ENCODE measurements around the gene CEMIP. TPM values are rescaled to one million over a fixed set of nuclear protein-coding genes. Genes with fewer than 3 reads are reported as not detected.

CEMIP gene
- total and polyA plus RNA-seq, 4 donors, result 11.6 to 257 (median 62.6) TPM

DNA sequence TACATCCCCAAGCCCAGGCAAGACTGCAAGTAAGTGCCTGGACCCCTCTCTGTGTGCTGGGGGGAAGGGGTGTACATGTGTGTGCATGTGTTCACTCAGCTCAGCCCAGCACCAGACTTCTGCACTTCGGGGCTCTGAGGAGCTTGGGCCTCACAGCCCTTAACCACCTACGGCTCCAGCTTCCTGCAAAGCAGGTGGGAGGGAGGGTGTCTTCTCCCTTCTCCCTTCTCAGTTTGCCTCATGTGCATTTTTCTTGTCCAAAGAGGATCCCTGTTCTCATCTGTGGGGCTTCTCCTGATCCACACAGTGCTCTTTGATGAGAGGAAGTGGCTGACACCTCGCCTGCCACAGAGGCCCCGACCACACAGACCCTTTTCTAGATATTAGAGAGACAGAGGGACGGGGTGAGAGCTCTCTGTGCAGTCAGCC, 141.1 kb downstream of the CEMIP start:
- no peak overlapping the region for H3K27ac ChIP-seq (ENCODE audit: low read depth, low read length)
- DNase-seq (ENCODE audit: low read depth in 4 of 6, low spot score in 6 of 6), result no peak
- peaks cover 15% of the 10 kb centered on the region for H3K36me3 ChIP-seq (ENCODE audit: control insufficient read depth, insufficient read depth, low read length)
- H3K4me1 ChIP-seq (ENCODE audit: control insufficient read depth, insufficient read depth, low read length), result no peaks in the 10 kb centered on the region
- no peaks in the 10 kb centered on the region for H3K9me3 ChIP-seq (ENCODE audit: control insufficient read depth, insufficient read depth, low read length)
- WGBS (ENCODE audit: insufficient coverage), result 89% methylated on average over 3 of the region's 5 CpGs
- no peaks in the 10 kb centered on the region for H3K27me3 ChIP-seq (ENCODE audit: control insufficient read depth, insufficient read depth, low read length)
- H3K4me3 ChIP-seq (ENCODE audit: low read depth, low read length), result no peak overlapping the region

DNA sequence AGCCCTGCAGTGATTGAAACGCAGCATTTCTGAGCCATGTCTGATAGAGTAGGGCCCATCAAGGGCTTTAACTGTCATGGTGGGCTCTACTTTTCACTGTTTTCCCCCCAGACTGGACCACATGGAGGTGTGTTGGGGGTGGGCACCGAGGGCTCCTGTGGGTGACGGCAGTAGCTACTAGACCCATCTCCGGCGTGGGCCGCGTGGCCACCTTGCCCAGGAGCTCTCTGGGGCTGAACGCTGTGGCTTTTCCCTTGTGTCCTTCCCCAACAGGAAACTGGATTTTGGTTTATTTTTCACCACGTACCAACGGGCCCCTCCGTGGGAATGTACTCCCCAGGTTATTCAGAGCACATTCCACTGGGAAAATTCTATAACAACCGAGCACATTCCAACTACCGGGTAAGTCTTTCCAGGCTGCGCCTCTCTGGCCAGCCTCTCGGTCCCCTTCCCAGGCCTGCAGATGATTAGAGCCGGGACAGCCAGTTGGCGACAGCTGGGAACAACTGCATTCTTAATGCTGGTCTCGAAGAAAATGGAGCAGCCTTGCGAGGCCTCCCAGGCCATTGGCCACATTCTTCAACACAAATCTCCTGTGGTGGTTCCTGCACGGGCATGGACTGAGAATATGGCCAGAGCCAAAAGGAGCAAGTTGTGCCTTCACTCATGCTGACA, 142.7 kb downstream of the CEMIP start:
- Histone ChIP-seq H3K4me3 (ENCODE audit: low read depth, low read length) (no peak overlapping the region), H3K36me3 (ENCODE audit: control insufficient read depth, insufficient read depth, low read length) (peaks cover 19% of the 10 kb centered on the region), H3K4me1 (ENCODE audit: control insufficient read depth, insufficient read depth, low read length) (no peaks in the 10 kb centered on the region), H3K9me3 (ENCODE audit: control insufficient read depth, insufficient read depth, low read length) (no peaks in the 10 kb centered on the region), H3K27me3 (ENCODE audit: control insufficient read depth, insufficient read depth, low read length) (no peaks in the 10 kb centered on the region), H3K27ac (ENCODE audit: low read depth, low read length) (no peak overlapping the region)
- no peak for DNase-seq (ENCODE audit: low read depth in 4 of 6, low spot score in 6 of 6)
- 92% methylated on average over 20 of the region's 20 CpGs for WGBS (ENCODE audit: insufficient coverage)

DNA sequence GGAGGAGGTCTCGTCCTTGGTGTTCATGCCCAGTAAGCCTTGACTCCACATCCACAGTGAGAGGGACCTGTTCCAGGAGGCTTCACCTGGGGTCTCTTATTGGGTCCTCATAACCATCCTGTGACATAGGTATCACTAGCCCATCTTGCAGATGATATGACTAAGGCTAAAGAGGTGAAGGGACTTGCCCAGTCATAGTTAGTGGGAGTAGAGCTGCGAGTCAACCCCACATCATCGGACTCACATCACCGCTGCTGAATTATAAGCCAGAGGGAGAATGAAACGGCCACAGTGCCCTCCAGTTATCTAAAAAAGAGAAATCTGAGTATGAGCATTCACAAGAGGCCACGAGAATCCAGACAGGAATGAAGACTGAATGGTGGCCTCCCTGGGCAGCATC, 144.5 kb downstream of the CEMIP start:
- no peaks in the 10 kb centered on the region for H3K9me3 ChIP-seq (ENCODE audit: control insufficient read depth, insufficient read depth, low read length)
- H3K27ac ChIP-seq (ENCODE audit: low read depth, low read length), result no peak overlapping the region
- DNase-seq (ENCODE audit: low read depth in 4 of 6, low spot score in 6 of 6), result no peak
- H3K36me3 ChIP-seq (ENCODE audit: control insufficient read depth, insufficient read depth, low read length), result peaks cover 19% of the 10 kb centered on the region
- WGBS (ENCODE audit: insufficient coverage), result 100% methylated on average over 6 of the region's 6 CpGs
- no peaks in the 10 kb centered on the region for H3K27me3 ChIP-seq (ENCODE audit: control insufficient read depth, insufficient read depth, low read length)
- H3K4me3 ChIP-seq (ENCODE audit: low read depth, low read length), result no peak overlapping the region
- no peaks in the 10 kb centered on the region for H3K4me1 ChIP-seq (ENCODE audit: control insufficient read depth, insufficient read depth, low read length)

DNA sequence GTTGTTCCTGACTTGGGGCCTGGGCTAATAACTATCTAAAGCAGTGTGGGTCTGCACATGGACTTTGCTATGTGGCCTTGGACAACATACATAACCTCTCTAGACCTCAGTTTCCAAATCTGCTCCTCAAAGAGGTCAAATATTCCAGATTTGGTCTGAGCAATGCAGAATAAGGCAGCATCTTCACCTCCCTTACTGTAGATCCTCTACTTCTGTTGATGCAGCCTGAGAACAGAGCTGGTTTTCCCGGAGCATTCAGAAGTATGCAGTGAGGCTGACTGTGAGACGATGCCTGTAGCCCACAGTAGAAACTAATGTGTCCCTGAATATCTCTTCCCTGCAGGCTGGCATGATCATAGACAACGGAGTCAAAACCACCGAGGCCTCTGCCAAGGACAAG, 145.1 kb downstream of the CEMIP start:
- WGBS (ENCODE audit: insufficient coverage), result 98% methylated on average over 4 of the region's 4 CpGs

DNA sequence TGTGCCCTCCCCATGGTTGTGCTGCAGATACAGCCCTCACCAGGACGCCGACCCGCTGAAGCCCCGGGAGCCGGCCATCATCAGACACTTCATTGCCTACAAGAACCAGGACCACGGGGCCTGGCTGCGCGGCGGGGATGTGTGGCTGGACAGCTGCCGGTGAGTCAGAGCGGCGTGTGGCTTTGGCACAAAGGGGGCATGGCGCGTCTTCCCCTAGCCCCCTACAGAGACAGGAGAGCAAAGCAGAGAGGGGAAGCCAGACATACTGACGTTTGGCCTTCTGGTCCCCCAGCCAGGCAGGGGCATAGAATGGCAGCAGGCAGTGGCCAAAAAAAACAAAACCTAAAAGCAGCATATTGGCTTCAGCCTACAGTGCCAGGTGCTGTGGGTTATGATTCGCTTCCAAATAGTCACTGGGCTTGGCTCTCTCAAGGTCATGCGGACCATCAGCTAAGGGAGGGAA, 146.5 kb downstream of the CEMIP start:
- 79% methylated on average over 16 of the region's 17 CpGs for WGBS (ENCODE audit: insufficient coverage)
- no peaks in the 10 kb centered on the region for H3K27me3 ChIP-seq (ENCODE audit: control insufficient read depth, insufficient read depth, low read length)
- H3K4me3 ChIP-seq (ENCODE audit: low read depth, low read length), result no peak overlapping the region
- no peak for DNase-seq (ENCODE audit: low read depth in 4 of 6, low spot score in 6 of 6)
- peaks cover 19% of the 10 kb centered on the region for H3K36me3 ChIP-seq (ENCODE audit: control insufficient read depth, insufficient read depth, low read length)
- no peaks in the 10 kb centered on the region for H3K4me1 ChIP-seq (ENCODE audit: control insufficient read depth, insufficient read depth, low read length)
- no peaks in the 10 kb centered on the region for H3K9me3 ChIP-seq (ENCODE audit: control insufficient read depth, insufficient read depth, low read length)
- no peak overlapping the region for H3K27ac ChIP-seq (ENCODE audit: low read depth, low read length)

More for the DNA sequence above, 145.1 kb downstream of the CEMIP start:
- no peak for DNase-seq (ENCODE audit: low read depth in 4 of 6, low spot score in 6 of 6)
- no peak overlapping the region for H3K27ac ChIP-seq (ENCODE audit: low read depth, low read length)
- no peaks in the 10 kb centered on the region for H3K4me1 ChIP-seq (ENCODE audit: control insufficient read depth, insufficient read depth, low read length)
- H3K27me3 ChIP-seq (ENCODE audit: control insufficient read depth, insufficient read depth, low read length), result no peaks in the 10 kb centered on the region
- no peaks in the 10 kb centered on the region for H3K9me3 ChIP-seq (ENCODE audit: control insufficient read depth, insufficient read depth, low read length)
- H3K4me3 ChIP-seq (ENCODE audit: low read depth, low read length), result no peak overlapping the region
- peaks cover 19% of the 10 kb centered on the region for H3K36me3 ChIP-seq (ENCODE audit: control insufficient read depth, insufficient read depth, low read length)

DNA sequence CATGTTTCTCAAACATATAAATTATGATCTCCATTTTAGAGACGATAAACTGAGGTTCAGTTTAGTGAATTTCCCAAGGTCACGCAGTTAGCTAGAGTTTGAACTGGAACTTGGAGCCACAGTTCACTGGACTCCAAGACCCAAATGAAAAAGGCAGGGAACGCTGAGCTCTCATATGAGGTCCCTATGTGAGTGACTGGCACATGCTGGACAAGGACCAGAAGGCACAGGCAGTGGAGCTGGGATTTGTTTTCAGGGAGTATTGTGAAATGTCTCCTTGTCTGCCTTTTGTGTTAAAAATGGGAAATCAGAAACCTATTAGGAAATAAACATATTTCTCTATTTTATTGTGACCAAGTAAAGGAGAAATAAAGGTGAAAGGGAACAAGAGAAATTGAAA, 147.0 kb downstream of the CEMIP start:
- no peak for DNase-seq (ENCODE audit: low read depth in 4 of 6, low spot score in 6 of 6)
- WGBS (ENCODE audit: insufficient coverage), result 96% methylated on average over 3 of the region's 3 CpGs
- no peaks in the 10 kb centered on the region for H3K4me1 ChIP-seq (ENCODE audit: control insufficient read depth, insufficient read depth, low read length)
- H3K27ac ChIP-seq (ENCODE audit: low read depth, low read length), result no peak overlapping the region
- peaks cover 21% of the 10 kb centered on the region for H3K36me3 ChIP-seq (ENCODE audit: control insufficient read depth, insufficient read depth, low read length)
- no peak overlapping the region for H3K4me3 ChIP-seq (ENCODE audit: low read depth, low read length)
- H3K27me3 ChIP-seq (ENCODE audit: control insufficient read depth, insufficient read depth, low read length), result no peaks in the 10 kb centered on the region
- no peaks in the 10 kb centered on the region for H3K9me3 ChIP-seq (ENCODE audit: control insufficient read depth, insufficient read depth, low read length)

DNA sequence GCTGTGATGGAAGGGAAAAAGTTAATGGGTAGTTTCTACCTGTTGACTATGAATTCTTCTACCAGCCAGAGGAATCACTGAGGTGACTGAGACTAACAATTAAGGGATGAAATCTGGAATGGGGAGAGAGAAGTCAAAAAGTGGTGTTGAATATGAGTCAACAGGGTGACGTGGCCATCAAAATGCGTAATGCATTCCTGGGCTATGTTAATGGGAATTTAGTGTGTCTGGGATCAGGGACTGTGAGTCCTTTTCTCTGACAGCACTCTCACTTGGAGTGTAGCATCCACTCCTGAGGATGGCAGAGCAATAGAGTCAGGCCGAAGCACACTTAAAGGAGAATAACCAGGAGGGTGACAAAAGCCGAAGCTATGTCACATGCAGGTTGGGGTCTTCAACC, 150.1 kb downstream of the CEMIP start:
- no peaks in the 10 kb centered on the region for H3K27me3 ChIP-seq (ENCODE audit: control insufficient read depth, insufficient read depth, low read length)
- peaks cover 12% of the 10 kb centered on the region for H3K36me3 ChIP-seq (ENCODE audit: control insufficient read depth, insufficient read depth, low read length)
- no peak for DNase-seq (ENCODE audit: low read depth in 4 of 6, low spot score in 6 of 6)
- no peaks in the 10 kb centered on the region for H3K4me1 ChIP-seq (ENCODE audit: control insufficient read depth, insufficient read depth, low read length)
- no peak overlapping the region for H3K4me3 ChIP-seq (ENCODE audit: low read depth, low read length)
- H3K27ac ChIP-seq (ENCODE audit: low read depth, low read length), result no peak overlapping the region
- H3K9me3 ChIP-seq (ENCODE audit: control insufficient read depth, insufficient read depth, low read length), result no peaks in the 10 kb centered on the region
- WGBS (ENCODE audit: insufficient coverage), result 93% methylated on average over 4 of the region's 4 CpGs

DNA sequence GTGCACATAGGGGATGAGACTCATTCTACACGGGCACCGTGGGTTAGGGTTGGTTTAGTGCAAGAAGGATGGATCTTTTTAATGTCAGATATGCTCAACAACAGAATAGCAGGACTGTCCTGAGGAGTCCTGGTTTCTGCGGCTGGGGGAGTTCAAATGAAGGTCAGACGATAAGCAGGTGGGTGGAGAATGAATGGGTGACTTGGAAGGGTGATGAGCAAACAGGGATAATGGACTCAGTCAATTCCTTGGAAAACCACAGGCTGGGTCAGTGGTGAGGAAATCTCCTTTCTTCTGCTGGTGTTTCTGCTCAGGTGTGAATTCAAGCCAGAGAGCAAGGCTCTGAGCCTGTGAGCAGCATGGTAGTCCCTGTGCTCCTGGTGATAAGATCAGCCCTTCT, 150.5 kb downstream of the CEMIP start:
- no peaks in the 10 kb centered on the region for H3K9me3 ChIP-seq (ENCODE audit: control insufficient read depth, insufficient read depth, low read length)
- H3K4me3 ChIP-seq (ENCODE audit: low read depth, low read length), result no peak overlapping the region
- peaks cover 12% of the 10 kb centered on the region for H3K36me3 ChIP-seq (ENCODE audit: control insufficient read depth, insufficient read depth, low read length)
- H3K27me3 ChIP-seq (ENCODE audit: control insufficient read depth, insufficient read depth, low read length), result no peaks in the 10 kb centered on the region
- H3K4me1 ChIP-seq (ENCODE audit: control insufficient read depth, insufficient read depth, low read length), result no peaks in the 10 kb centered on the region
- no peak overlapping the region for H3K27ac ChIP-seq (ENCODE audit: low read depth, low read length)
- DNase-seq (ENCODE audit: low read depth in 4 of 6, low spot score in 6 of 6), result no peak
- WGBS (ENCODE audit: insufficient coverage), result 91% methylated on average over 4 of the region's 4 CpGs

DNA sequence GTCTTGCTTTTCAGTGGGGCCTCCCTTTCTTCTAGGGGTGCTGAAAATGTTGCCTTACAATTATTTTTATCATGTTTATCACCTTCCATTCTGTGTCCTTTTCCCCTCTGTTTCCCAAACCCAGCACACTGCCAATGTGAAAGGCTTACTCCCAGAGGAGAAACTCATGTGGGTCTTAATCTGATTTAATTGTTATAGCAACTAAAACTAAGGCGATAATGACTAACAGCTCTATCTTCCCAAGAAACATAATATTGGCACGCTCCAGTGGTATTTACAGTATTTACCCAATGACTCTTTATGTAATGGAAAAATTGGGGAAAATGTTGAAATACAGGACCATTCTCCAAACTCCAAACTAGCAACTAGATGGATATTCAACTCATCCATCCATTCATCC, 152.0 kb downstream of the CEMIP start:
- DNase-seq (ENCODE audit: low read depth in 4 of 6, low spot score in 6 of 6), result no peak
- no peak overlapping the region for H3K27ac ChIP-seq (ENCODE audit: low read depth, low read length)
- peaks cover 8% of the 10 kb centered on the region for H3K36me3 ChIP-seq (ENCODE audit: control insufficient read depth, insufficient read depth, low read length)
- H3K9me3 ChIP-seq (ENCODE audit: control insufficient read depth, insufficient read depth, low read length), result no peaks in the 10 kb centered on the region
- no peak overlapping the region for H3K4me3 ChIP-seq (ENCODE audit: low read depth, low read length)
- no peaks in the 10 kb centered on the region for H3K27me3 ChIP-seq (ENCODE audit: control insufficient read depth, insufficient read depth, low read length)
- no CpG with 5 or more reads among the region's 2 CpGs for WGBS (ENCODE audit: insufficient coverage)
- H3K4me1 ChIP-seq (ENCODE audit: control insufficient read depth, insufficient read depth, low read length), result no peaks in the 10 kb centered on the region

DNA sequence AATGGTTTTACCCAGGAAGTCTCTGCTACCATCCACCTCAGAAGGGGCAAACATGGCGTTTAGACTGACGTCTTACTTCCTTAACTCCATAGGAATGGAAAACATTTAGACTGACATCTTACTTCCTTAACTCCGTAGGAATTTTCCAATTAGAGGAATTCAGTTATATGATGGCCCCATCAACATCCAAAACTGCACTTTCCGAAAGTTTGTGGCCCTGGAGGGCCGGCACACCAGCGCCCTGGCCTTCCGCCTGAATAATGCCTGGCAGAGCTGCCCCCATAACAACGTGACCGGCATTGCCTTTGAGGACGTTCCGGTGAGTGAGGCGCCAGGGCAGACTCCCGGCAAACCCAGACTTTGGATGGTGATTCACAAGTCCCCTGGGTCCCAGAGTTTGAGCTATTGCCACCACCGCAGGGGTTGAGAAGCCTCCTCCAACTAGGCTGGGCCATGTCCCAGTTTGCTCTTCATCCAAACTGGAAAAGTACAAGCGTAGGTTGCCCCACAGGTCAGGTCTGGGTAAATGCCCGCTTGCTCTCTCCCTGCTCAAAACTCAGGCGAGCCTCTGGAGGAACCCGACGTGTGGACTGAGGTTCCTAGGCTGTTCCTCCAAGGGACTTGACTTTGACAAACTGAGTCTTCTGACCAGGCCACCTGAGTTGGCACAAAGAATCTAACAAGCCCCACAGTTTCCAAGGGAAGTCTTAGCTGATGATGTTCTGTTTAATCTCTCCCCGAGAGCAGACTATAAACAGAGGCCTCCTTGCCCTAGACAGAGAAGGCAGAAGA, 152.7 kb downstream of the CEMIP start:
- 91% methylated on average over 17 of the region's 20 CpGs for WGBS (ENCODE audit: insufficient coverage)
- no peaks in the 10 kb centered on the region for H3K27me3 ChIP-seq (ENCODE audit: control insufficient read depth, insufficient read depth, low read length)
- DNase-seq (ENCODE audit: low read depth in 4 of 6, low spot score in 6 of 6), result no peak
- peaks cover 8% of the 10 kb centered on the region for H3K36me3 ChIP-seq (ENCODE audit: control insufficient read depth, insufficient read depth, low read length)
- no peak overlapping the region for H3K4me3 ChIP-seq (ENCODE audit: low read depth, low read length)
- H3K27ac ChIP-seq (ENCODE audit: low read depth, low read length), result no peak overlapping the region
- H3K9me3 ChIP-seq (ENCODE audit: control insufficient read depth, insufficient read depth, low read length), result no peaks in the 10 kb centered on the region
- no peaks in the 10 kb centered on the region for H3K4me1 ChIP-seq (ENCODE audit: control insufficient read depth, insufficient read depth, low read length)

Measured in spinal cord (tissue), 10 donors.